Transverse colon (tissue), 4 donors: Measurements from ENCODE around the gene HIP1.

Experiments
- EP300 ChIP-seq: sonication (generic); formaldehyde crosslinking; IDR thresholded peaks from one replicate; pipeline ENCODE4 v1.6.1; 2017; ENCODE audit warnings: antibody characterized with exemption, low read depth
- POLR2A ChIP-seq: fragments of 450-650 bp; IDR thresholded peaks from one replicate; pipeline ENCODE4 v1.6.1; 2016; ENCODE audit warnings: antibody characterized with exemption, mild to moderate bottlenecking, moderate library complexity
- POLR2AphosphoS5 ChIP-seq, 3 donors: sonication (generic); formaldehyde crosslinking; IDR thresholded peaks; one replicate each; pipeline ENCODE4 v1.6.1; 2016; ENCODE audit warnings: antibody characterized with exemption in 3 of 3
- TF ChIP-seq, protein P1 (sequence below), 5 experiments: fragments of 200-600 bp in 3 of 5; fragments of 450-650 bp in 2 of 5; sonication (generic) in 3 of 5; IDR thresholded peaks; 1 replicate in 2 of 5; 2 replicates in 3 of 5; pipeline ENCODE4 v1.5.1; 2016 to 2017; ENCODE audit warnings: antibody characterized with exemption in 5 of 5, inconsistent platforms in 3 of 5, mild to moderate bottlenecking in 2 of 5, moderate library complexity in 1 of 5

DNA sequence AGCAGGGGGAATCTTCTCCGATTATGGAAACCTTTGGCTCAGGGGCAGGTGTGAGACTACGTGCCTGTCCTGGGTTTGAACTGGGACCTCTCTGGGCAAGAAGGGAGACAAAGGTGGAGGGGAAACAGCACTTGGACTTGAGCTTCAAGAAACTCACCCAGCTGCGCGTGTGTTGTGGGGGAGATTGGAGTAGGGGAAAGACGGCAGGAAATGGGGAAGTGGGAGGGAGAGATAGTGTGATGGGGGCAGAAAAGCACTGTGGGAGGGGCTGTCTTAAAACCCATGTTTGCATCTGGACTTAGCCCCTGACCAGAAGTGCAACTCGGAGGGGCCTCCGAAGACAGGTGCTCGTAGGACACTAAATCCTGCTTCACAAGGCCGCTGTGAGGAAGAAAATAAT, 107.0 kb downstream of the HIP1 start:
- TF ChIP-seq POLR2AphosphoS5 (IDR thresholded peaks at IDR 0.05) (no peak), POLR2A (no peak), EP300 (no peak)
- TF ChIP-seq, protein P1, sequence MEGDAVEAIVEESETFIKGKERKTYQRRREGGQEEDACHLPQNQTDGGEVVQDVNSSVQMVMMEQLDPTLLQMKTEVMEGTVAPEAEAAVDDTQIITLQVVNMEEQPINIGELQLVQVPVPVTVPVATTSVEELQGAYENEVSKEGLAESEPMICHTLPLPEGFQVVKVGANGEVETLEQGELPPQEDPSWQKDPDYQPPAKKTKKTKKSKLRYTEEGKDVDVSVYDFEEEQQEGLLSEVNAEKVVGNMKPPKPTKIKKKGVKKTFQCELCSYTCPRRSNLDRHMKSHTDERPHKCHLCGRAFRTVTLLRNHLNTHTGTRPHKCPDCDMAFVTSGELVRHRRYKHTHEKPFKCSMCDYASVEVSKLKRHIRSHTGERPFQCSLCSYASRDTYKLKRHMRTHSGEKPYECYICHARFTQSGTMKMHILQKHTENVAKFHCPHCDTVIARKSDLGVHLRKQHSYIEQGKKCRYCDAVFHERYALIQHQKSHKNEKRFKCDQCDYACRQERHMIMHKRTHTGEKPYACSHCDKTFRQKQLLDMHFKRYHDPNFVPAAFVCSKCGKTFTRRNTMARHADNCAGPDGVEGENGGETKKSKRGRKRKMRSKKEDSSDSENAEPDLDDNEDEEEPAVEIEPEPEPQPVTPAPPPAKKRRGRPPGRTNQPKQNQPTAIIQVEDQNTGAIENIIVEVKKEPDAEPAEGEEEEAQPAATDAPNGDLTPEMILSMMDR (IDR thresholded peaks at IDR 0.05) = no peak
